MM.1S (cell line): Measurements from ENCODE around the gene USP20.

Experiments used
- EZH2 ChIP-seq: fragments of 300-600 bp; sonication (generic); optimal IDR thresholded peaks from 2 replicates; pipeline ENCODE3; 2017; ENCODE audit warnings: low read depth, mild to moderate bottlenecking, antibody characterized with exemption, low read length, mixed read lengths
- EZH2phosphoT487 ChIP-seq: fragments of 300-600 bp; sonication (generic); IDR thresholded peaks from 2 replicates; pipeline ENCODE4 v1.6.1; 2018; ENCODE audit warnings: antibody characterized with exemption, low read length

- no peak for TF ChIP-seq EZH2phosphoT487
- no peak for TF ChIP-seq EZH2
Observed at GRCh38 chr9:129816501-129817435, 18.5 kb upstream of the USP20 start.
